ENCODE data around the gene MAPK6. TPM values are rescaled to one million over a fixed set of nuclear protein-coding genes. Genes with fewer than 3 reads are reported as not detected.

The MAPK6 gene
- total and polyA plus RNA-seq, 10 of the 15 experiments (the other 5 are each of a cell fraction or from before 2014, with no cell fraction given), result 20.6 to 100 (median 52.6) TPM

DNA sequence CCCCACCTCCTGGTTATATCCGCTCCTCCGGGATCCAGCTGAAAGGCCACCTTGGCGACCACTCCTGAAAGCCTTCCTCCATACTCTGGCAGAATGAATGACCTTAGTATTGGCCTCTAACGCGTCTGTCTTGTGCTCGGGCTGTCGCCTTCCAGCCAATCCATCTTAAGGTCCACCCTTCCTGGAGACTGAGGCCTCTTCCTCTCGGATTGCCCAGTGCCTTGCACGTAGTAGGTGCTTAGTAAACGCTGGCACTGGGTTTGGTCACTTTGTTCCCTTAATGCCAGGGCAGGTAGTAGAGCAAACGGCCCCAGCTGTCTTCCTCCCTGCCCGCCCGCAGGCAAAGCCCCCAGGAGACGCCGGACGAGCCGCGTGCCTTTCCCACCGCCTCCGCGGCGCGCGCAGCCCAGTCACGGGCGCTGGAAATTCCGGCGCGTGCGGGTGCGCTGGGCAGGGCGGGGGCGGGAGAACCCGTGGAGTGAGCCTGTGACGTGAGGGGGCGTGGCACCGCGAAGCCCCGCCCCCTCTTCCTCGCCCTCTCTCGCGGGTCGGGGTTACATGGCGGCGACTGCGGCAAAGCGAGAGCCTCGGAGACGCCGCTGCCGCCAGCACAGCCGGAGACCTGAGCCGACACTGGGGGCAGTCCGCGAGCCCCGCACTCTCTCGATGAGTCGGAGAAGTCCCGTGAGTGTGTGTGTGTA lies at the start of gene MAPK6 (continued):
- peak in 1 of 2 experiments; percentile 61; a peak in 1 of 4 replicates for TF ChIP-seq EP300 (IDR thresholded peaks at IDR 0.05; ENCODE audit: borderline replicate concordance in 1 of 2, control insufficient read depth in 1 of 2, low read depth in 2 of 2, low read length in 2 of 2)
- no peak for TF ChIP-seq CHD2 (IDR thresholded peaks at IDR 0.05; ENCODE audit: borderline replicate concordance, low read depth, low read length)
- TF ChIP-seq, protein P1, sequence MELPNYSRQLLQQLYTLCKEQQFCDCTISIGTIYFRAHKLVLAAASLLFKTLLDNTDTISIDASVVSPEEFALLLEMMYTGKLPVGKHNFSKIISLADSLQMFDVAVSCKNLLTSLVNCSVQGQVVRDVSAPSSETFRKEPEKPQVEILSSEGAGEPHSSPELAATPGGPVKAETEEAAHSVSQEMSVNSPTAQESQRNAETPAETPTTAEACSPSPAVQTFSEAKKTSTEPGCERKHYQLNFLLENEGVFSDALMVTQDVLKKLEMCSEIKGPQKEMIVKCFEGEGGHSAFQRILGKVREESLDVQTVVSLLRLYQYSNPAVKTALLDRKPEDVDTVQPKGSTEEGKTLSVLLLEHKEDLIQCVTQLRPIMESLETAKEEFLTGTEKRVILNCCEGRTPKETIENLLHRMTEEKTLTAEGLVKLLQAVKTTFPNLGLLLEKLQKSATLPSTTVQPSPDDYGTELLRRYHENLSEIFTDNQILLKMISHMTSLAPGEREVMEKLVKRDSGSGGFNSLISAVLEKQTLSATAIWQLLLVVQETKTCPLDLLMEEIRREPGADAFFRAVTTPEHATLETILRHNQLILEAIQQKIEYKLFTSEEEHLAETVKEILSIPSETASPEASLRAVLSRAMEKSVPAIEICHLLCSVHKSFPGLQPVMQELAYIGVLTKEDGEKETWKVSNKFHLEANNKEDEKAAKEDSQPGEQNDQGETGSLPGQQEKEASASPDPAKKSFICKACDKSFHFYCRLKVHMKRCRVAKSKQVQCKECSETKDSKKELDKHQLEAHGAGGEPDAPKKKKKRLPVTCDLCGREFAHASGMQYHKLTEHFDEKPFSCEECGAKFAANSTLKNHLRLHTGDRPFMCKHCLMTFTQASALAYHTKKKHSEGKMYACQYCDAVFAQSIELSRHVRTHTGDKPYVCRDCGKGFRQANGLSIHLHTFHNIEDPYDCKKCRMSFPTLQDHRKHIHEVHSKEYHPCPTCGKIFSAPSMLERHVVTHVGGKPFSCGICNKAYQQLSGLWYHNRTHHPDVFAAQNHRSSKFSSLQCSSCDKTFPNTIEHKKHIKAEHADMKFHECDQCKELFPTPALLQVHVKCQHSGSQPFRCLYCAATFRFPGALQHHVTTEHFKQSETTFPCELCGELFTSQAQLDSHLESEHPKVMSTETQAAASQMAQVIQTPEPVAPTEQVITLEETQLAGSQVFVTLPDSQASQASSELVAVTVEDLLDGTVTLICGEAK (IDR thresholded peaks at IDR 0.05; ENCODE audit: borderline replicate concordance), result no peak
- no peak for TF ChIP-seq SIN3A (IDR thresholded peaks at IDR 0.05; ENCODE audit: low read depth, low read length)
- TF ChIP-seq, protein P2, sequence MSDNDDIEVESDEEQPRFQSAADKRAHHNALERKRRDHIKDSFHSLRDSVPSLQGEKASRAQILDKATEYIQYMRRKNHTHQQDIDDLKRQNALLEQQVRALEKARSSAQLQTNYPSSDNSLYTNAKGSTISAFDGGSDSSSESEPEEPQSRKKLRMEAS (IDR thresholded peaks at IDR 0.05; ENCODE audit: low read depth, low read length), result peak; percentile 77
- no peak for TF ChIP-seq RAD21 (IDR thresholded peaks at IDR 0.05; ENCODE audit: insufficient read depth, low read depth, low read length)
- TF ChIP-seq EGR1 (IDR thresholded peaks at IDR 0.05; ENCODE audit: borderline replicate concordance in 1 of 2, low read depth in 2 of 2, low read length in 2 of 2), result peak; percentile 67 to 99
- TF ChIP-seq MEF2A (IDR thresholded peaks at IDR 0.05; ENCODE audit: insufficient read depth, low read depth, low read length), result no peak
- TF ChIP-seq PAX8 (IDR thresholded peaks at IDR 0.05), result no peak
- TF ChIP-seq, protein P3, sequence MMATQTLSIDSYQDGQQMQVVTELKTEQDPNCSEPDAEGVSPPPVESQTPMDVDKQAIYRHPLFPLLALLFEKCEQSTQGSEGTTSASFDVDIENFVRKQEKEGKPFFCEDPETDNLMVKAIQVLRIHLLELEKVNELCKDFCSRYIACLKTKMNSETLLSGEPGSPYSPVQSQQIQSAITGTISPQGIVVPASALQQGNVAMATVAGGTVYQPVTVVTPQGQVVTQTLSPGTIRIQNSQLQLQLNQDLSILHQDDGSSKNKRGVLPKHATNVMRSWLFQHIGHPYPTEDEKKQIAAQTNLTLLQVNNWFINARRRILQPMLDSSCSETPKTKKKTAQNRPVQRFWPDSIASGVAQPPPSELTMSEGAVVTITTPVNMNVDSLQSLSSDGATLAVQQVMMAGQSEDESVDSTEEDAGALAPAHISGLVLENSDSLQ (IDR thresholded peaks at IDR 0.05), result peak; percentile 20; the same call in 1 of the 2 replicates
- TF ChIP-seq, protein P4, sequence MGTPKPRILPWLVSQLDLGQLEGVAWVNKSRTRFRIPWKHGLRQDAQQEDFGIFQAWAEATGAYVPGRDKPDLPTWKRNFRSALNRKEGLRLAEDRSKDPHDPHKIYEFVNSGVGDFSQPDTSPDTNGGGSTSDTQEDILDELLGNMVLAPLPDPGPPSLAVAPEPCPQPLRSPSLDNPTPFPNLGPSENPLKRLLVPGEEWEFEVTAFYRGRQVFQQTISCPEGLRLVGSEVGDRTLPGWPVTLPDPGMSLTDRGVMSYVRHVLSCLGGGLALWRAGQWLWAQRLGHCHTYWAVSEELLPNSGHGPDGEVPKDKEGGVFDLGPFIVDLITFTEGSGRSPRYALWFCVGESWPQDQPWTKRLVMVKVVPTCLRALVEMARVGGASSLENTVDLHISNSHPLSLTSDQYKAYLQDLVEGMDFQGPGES (IDR thresholded peaks at IDR 0.05), result no peak
- TF ChIP-seq GATAD2B (conservative IDR thresholded peaks at IDR 0.05; ENCODE audit: low read depth), result peak; percentile 98
- TF ChIP-seq, protein P5, sequence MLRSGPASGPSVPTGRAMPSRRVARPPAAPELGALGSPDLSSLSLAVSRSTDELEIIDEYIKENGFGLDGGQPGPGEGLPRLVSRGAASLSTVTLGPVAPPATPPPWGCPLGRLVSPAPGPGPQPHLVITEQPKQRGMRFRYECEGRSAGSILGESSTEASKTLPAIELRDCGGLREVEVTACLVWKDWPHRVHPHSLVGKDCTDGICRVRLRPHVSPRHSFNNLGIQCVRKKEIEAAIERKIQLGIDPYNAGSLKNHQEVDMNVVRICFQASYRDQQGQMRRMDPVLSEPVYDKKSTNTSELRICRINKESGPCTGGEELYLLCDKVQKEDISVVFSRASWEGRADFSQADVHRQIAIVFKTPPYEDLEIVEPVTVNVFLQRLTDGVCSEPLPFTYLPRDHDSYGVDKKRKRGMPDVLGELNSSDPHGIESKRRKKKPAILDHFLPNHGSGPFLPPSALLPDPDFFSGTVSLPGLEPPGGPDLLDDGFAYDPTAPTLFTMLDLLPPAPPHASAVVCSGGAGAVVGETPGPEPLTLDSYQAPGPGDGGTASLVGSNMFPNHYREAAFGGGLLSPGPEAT (IDR thresholded peaks at IDR 0.05; ENCODE audit: low read depth), result peak; percentile 78; the same call in 1 of the 2 replicates
- no peak; the same call in 2 of the 3 replicates for TF ChIP-seq POU2F2 (IDR thresholded peaks at IDR 0.05; ENCODE audit: borderline replicate concordance, low read depth, low read length)
- peak; percentile 45 for TF ChIP-seq NR2C1 (IDR thresholded peaks at IDR 0.05)
- TF ChIP-seq, protein P6, sequence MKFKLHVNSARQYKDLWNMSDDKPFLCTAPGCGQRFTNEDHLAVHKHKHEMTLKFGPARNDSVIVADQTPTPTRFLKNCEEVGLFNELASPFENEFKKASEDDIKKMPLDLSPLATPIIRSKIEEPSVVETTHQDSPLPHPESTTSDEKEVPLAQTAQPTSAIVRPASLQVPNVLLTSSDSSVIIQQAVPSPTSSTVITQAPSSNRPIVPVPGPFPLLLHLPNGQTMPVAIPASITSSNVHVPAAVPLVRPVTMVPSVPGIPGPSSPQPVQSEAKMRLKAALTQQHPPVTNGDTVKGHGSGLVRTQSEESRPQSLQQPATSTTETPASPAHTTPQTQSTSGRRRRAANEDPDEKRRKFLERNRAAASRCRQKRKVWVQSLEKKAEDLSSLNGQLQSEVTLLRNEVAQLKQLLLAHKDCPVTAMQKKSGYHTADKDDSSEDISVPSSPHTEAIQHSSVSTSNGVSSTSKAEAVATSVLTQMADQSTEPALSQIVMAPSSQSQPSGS (IDR thresholded peaks at IDR 0.05; ENCODE audit: low read length), result no peak
- TF ChIP-seq CREB1 (IDR thresholded peaks at IDR 0.05; ENCODE audit: low read depth), result peak; percentile 94

All from GM12878 (cell line).